Measurements from ENCODE around the gene ARHGAP8.

DNA sequence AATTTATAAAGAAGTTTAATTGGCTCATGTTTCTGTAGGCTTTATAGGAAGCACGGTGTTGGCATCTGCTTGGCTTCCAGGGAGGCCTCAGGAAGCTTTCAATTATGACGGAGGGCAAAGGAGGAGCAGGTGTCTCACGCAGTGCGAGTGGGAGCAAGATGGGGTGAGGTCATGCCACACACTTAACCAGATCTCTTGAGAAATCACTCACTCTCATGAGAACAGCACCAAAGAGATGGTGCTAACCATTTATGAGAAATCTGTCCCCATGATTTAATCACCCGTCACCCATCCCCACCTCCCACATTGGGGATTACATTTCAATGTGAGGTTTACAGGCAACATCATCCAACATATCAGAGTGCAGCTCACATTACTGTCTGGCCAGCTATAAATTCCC, 103.5 kb downstream of the ARHGAP8 start:
- TF ChIP-seq, protein P1, sequence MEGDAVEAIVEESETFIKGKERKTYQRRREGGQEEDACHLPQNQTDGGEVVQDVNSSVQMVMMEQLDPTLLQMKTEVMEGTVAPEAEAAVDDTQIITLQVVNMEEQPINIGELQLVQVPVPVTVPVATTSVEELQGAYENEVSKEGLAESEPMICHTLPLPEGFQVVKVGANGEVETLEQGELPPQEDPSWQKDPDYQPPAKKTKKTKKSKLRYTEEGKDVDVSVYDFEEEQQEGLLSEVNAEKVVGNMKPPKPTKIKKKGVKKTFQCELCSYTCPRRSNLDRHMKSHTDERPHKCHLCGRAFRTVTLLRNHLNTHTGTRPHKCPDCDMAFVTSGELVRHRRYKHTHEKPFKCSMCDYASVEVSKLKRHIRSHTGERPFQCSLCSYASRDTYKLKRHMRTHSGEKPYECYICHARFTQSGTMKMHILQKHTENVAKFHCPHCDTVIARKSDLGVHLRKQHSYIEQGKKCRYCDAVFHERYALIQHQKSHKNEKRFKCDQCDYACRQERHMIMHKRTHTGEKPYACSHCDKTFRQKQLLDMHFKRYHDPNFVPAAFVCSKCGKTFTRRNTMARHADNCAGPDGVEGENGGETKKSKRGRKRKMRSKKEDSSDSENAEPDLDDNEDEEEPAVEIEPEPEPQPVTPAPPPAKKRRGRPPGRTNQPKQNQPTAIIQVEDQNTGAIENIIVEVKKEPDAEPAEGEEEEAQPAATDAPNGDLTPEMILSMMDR (IDR thresholded peaks at IDR 0.05; ENCODE audit: poor library complexity, severe bottlenecking): no peak
- no peak for TF ChIP-seq POLR2AphosphoS5 (IDR thresholded peaks at IDR 0.05)
- no peak for TF ChIP-seq EP300 (conservative IDR thresholded peaks at IDR 0.05; ENCODE audit: poor library complexity, severe bottlenecking)

All from neural cell (in vitro differentiated cells).